Gastroesophageal sphincter (tissue), 3 donors: ENCODE data around the gene FBXW5.

Source experiments
- POLR2AphosphoS5 ChIP-seq: sonication (generic); formaldehyde crosslinking; IDR thresholded peaks from one replicate; pipeline ENCODE4 v1.6.1; 2017; ENCODE audit warnings: antibody characterized with exemption
- TF ChIP-seq, protein P1 (sequence below), 4 experiments: fragments of 200-600 bp in 2 of 4; fragments of 450-650 bp in 2 of 4; sonication (generic) in 1 of 4; IDR thresholded peaks; one replicate each; pipeline ENCODE4 v1.5.1; 2017 to 2019; ENCODE audit warnings: antibody characterized with exemption in 4 of 4, mild to moderate bottlenecking in 2 of 4, moderate library complexity in 2 of 4

DNA sequence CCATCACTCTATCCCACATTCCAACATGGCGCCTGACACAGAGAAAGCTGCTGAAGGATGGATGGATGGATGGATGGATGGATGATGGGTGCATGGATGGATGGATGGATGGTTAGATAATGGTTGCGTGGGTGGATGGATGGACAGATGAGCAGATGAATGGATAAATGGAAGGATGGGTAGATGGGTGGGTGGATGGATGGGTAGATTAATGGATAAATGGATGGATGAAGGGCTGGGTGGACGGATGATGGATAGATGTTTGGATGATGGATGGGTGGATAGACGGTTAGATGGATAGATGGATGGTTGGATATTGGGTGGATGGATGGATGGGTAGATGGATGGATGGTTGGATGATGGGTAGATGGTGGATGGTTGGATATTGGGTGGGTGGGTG, 12.1 kb upstream of the FBXW5 start:
- TF ChIP-seq, protein P1, sequence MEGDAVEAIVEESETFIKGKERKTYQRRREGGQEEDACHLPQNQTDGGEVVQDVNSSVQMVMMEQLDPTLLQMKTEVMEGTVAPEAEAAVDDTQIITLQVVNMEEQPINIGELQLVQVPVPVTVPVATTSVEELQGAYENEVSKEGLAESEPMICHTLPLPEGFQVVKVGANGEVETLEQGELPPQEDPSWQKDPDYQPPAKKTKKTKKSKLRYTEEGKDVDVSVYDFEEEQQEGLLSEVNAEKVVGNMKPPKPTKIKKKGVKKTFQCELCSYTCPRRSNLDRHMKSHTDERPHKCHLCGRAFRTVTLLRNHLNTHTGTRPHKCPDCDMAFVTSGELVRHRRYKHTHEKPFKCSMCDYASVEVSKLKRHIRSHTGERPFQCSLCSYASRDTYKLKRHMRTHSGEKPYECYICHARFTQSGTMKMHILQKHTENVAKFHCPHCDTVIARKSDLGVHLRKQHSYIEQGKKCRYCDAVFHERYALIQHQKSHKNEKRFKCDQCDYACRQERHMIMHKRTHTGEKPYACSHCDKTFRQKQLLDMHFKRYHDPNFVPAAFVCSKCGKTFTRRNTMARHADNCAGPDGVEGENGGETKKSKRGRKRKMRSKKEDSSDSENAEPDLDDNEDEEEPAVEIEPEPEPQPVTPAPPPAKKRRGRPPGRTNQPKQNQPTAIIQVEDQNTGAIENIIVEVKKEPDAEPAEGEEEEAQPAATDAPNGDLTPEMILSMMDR (IDR thresholded peaks at IDR 0.05): no peak
- no peak for TF ChIP-seq POLR2AphosphoS5
